MM.1S (cell line): ENCODE measurements around the gene TUBB6.

ENCODE experiments used
- CTCF ChIP-seq: fragments of 300-600 bp; sonication (generic); IDR thresholded peaks from 2 replicates; pipeline ENCODE4 v1.5.1; 2016; ENCODE audit warnings: antibody characterized with exemption, low read length, mixed read lengths
- EZH2 ChIP-seq: fragments of 300-600 bp; sonication (generic); optimal IDR thresholded peaks from 2 replicates; pipeline ENCODE3; 2017; ENCODE audit warnings: low read depth, mild to moderate bottlenecking, antibody characterized with exemption, low read length, mixed read lengths

GRCh38 chr18:12287131-12287681 is 20.8 kb upstream of the TUBB6 start:
- TF ChIP-seq EZH2: no peak
- TF ChIP-seq CTCF: no peak
